Activated CD4-positive, alpha-beta T cell treated with anti-CD3 and anti-CD28 coated beads for 36 hours (primary cell): ENCODE data around the gene TRIM16. TPM values are rescaled to one million over a fixed set of nuclear protein-coding genes. Genes with fewer than 3 reads are reported as not detected.
"Not testable (repeated sequence)": the region's sequence is repeated elsewhere in the genome, so short reads cannot be mapped to it uniquely, and the experiment has no call there.

ENCODE experiments used
- ATAC-seq: fragments of 200-7000 bp; cut with Tn5 transposase; one replicate; pipeline ENCODE4 v1.10.0; 2021; ENCODE audit warnings: mild to moderate bottlenecking, moderate library complexity
- CTCF ChIA-PET: fragments of 350-600 bp; sonication (Branson Sonifier 250); formaldehyde crosslinking; loops from one replicate; lab custom pipeline; 2021; ENCODE audit warnings: antibody characterized with exemption; lab: Charles Lee
- POLR2A ChIA-PET: fragments of 350-600 bp; sonication (Branson Sonifier 250); formaldehyde crosslinking; loops from one replicate; lab custom pipeline; 2021; ENCODE audit warnings: antibody characterized with exemption, inconsistent platforms; lab: Charles Lee
- DNase-seq: peaks from one replicate; pipeline ENCODE4 v3.0.0-alpha.2; 2020
- H3K27ac Mint-ChIP-seq: one replicate; pipeline ENCODE4 v1.8.0; 2021; ENCODE audit warnings: mixed read lengths
- H3K27me3 Mint-ChIP-seq: one replicate; pipeline ENCODE4 v1.8.0; 2021; ENCODE audit warnings: mixed read lengths
- H3K36me3 Mint-ChIP-seq: one replicate; pipeline ENCODE4 v1.8.0; 2021; ENCODE audit warnings: low read depth, mixed read lengths
- H3K4me1 Mint-ChIP-seq: one replicate; pipeline ENCODE4 v1.8.0; 2021; ENCODE audit warnings: mixed read lengths
- H3K4me3 Mint-ChIP-seq: one replicate; pipeline ENCODE4 v1.8.0; 2021; ENCODE audit warnings: mild to moderate bottlenecking, moderate library complexity, mixed read lengths
- H3K9me3 Mint-ChIP-seq: one replicate; pipeline ENCODE4 v1.8.0; 2021; ENCODE audit warnings: low read depth, mixed read lengths
- intact Hi-C, 2 experiments: fragments of 100-400 bp; cut with DNase I in 1 of 2; cut with micrococcal nuclease in 1 of 2; formaldehyde crosslinking; loops; one replicate each; pipeline versions ENCODE4 v1.14.2 to v1.15.1; 2022 to 2024; cut with DNase I, micrococcal nuclease
- total RNA-seq, 2 experiments: library from RNA; stranded (reverse); gene quantifications; one replicate each; pipeline ENCODE4 v1.2.3, GENCODE V29; 2021

Gene TRIM16
- total RNA-seq, 2 experiments from 2014 or later, result 13.5 to 14.1 TPM

- ATAC-seq, H3K4me3 Mint-ChIP-seq, H3K27me3 Mint-ChIP-seq, DNase-seq, H3K27ac Mint-ChIP-seq, intact Hi-C loops, H3K36me3 Mint-ChIP-seq, POLR2A ChIA-PET, CTCF ChIA-PET, H3K9me3 Mint-ChIP-seq: not testable (repeated sequence)
- H3K4me1 Mint-ChIP-seq, result peaks cover 20% of the 10 kb centered on the region
These were observed 3.4 kb upstream of the TRIM16 start for GRCh38 chr17:15687494-15687893.

- intact Hi-C loops, result loop anchor here in 1 of 2 experiments (5.0 kb wide), 1 partner anchor 121 kb away; the partner anchor contains the start of gene TVP23C
- POLR2A ChIA-PET, H3K27me3 Mint-ChIP-seq, DNase-seq, H3K9me3 Mint-ChIP-seq, CTCF ChIA-PET: not testable (repeated sequence)
- peak overlapping the region; percentile 91 for H3K27ac Mint-ChIP-seq
- H3K4me1 Mint-ChIP-seq, result peaks cover 24% of the 10 kb centered on the region
- ATAC-seq, result peak; percentile 36
- H3K4me3 Mint-ChIP-seq, result peak overlapping the region; percentile 92
- peaks cover 16% of the 10 kb centered on the region for H3K36me3 Mint-ChIP-seq
These were observed 976 bp downstream of the TRIM16 start for GRCh38 chr17:15683135-15683534.

GRCh38 chr17:15675991-15676390, 8.1 kb downstream of the TRIM16 start:
- DNase-seq, POLR2A ChIA-PET, H3K4me1 Mint-ChIP-seq, H3K27ac Mint-ChIP-seq, H3K4me3 Mint-ChIP-seq, CTCF ChIA-PET, intact Hi-C loops, H3K27me3 Mint-ChIP-seq, ATAC-seq, H3K9me3 Mint-ChIP-seq: not testable (repeated sequence)
- H3K36me3 Mint-ChIP-seq, result peaks cover 31% of the 10 kb centered on the region

- H3K36me3 Mint-ChIP-seq, result peaks cover 28% of the 10 kb centered on the region
- CTCF ChIA-PET, H3K9me3 Mint-ChIP-seq, H3K27ac Mint-ChIP-seq, H3K4me3 Mint-ChIP-seq, POLR2A ChIA-PET, DNase-seq, intact Hi-C loops, ATAC-seq, H3K27me3 Mint-ChIP-seq, H3K4me1 Mint-ChIP-seq: not testable (repeated sequence)
These were observed 9.5 kb downstream of the TRIM16 start for GRCh38 chr17:15674640-15675039.

GRCh38 chr17:15669526-15669925, 14.6 kb downstream of the TRIM16 start:
- POLR2A ChIA-PET, H3K27me3 Mint-ChIP-seq, CTCF ChIA-PET, intact Hi-C loops, H3K9me3 Mint-ChIP-seq, H3K4me1 Mint-ChIP-seq, DNase-seq, ATAC-seq, H3K27ac Mint-ChIP-seq, H3K4me3 Mint-ChIP-seq: not testable (repeated sequence)
- peaks cover 17% of the 10 kb centered on the region for H3K36me3 Mint-ChIP-seq

GRCh38 chr17:15663691-15664090, 20.4 kb downstream of the TRIM16 start:
- ATAC-seq, result no peak
- ChIA-PET CTCF (no interaction called here), POLR2A (no interaction called here)
- Mint-ChIP-seq H3K36me3 (peaks cover 32% of the 10 kb centered on the region), H3K4me3 (no peak overlapping the region), H3K27ac (no peak overlapping the region), H3K9me3 (no peaks in the 10 kb centered on the region), H3K4me1 (no peaks in the 10 kb centered on the region), H3K27me3 (no peaks in the 10 kb centered on the region)
- no peak for DNase-seq
- intact Hi-C loops, result no loop called here

GRCh38 chr17:15663176-15663575, 20.9 kb downstream of the TRIM16 start:
- Mint-ChIP-seq H3K36me3 (peaks cover 29% of the 10 kb centered on the region), H3K27ac (no peak overlapping the region), H3K4me1 (no peaks in the 10 kb centered on the region), H3K9me3 (no peaks in the 10 kb centered on the region), H3K4me3 (no peak overlapping the region), H3K27me3 (no peaks in the 10 kb centered on the region)
- ATAC-seq, result no peak
- ChIA-PET POLR2A (no interaction called here), CTCF (no interaction called here)
- intact Hi-C loops, result no loop called here
- no peak for DNase-seq

- peaks cover 27% of the 10 kb centered on the region for H3K36me3 Mint-ChIP-seq
- no peaks in the 10 kb centered on the region for H3K9me3 Mint-ChIP-seq
- intact Hi-C loops, result no loop called here
- H3K27me3 Mint-ChIP-seq, result no peaks in the 10 kb centered on the region
- CTCF ChIA-PET, result no interaction called here
- H3K4me1 Mint-ChIP-seq, result no peaks in the 10 kb centered on the region
- POLR2A ChIA-PET, result no interaction called here
- no peak overlapping the region for H3K27ac Mint-ChIP-seq
- DNase-seq (no peak), ATAC-seq (no peak)
- no peak overlapping the region for H3K4me3 Mint-ChIP-seq
These were observed 21.4 kb downstream of the TRIM16 start for GRCh38 chr17:15662681-15663080.

- Mint-ChIP-seq H3K27ac (no peak overlapping the region), H3K4me3 (no peak overlapping the region), H3K27me3 (no peaks in the 10 kb centered on the region), H3K4me1 (no peaks in the 10 kb centered on the region), H3K36me3 (peaks cover 30% of the 10 kb centered on the region), H3K9me3 (no peaks in the 10 kb centered on the region)
- ATAC-seq (no peak), DNase-seq (no peak)
- ChIA-PET POLR2A (no interaction called here), CTCF (no interaction called here)
- intact Hi-C loops, result no loop called here
These were observed 24.0 kb downstream of the TRIM16 start for GRCh38 chr17:15660077-15660476.

GRCh38 chr17:15659663-15660062, 24.4 kb downstream of the TRIM16 start:
- ChIA-PET CTCF (no interaction called here), POLR2A (interaction anchor here (0.6 kb wide), 2 partner anchors 52 to 86 kb away, joined by 3 to 4 read pairs; no protein-coding TSS in a partner anchor)
- peaks cover 30% of the 10 kb centered on the region for H3K36me3 Mint-ChIP-seq
- intact Hi-C loops, result no loop called here
- no peak for ATAC-seq
- no peak overlapping the region for H3K4me3 Mint-ChIP-seq
- H3K27ac Mint-ChIP-seq, result no peak overlapping the region
- DNase-seq, result no peak
- H3K4me1 Mint-ChIP-seq, result no peaks in the 10 kb centered on the region
- no peaks in the 10 kb centered on the region for H3K9me3 Mint-ChIP-seq
- H3K27me3 Mint-ChIP-seq, result no peaks in the 10 kb centered on the region

GRCh38 chr17:15659236-15659635, 24.9 kb downstream of the TRIM16 start:
- peaks cover 27% of the 10 kb centered on the region for H3K36me3 Mint-ChIP-seq
- ATAC-seq (no peak), DNase-seq (no peak)
- no peaks in the 10 kb centered on the region for H3K9me3 Mint-ChIP-seq
- ChIA-PET POLR2A (interaction anchor here (0.6 kb wide), 2 partner anchors 53 to 86 kb away, joined by 3 to 4 read pairs; no protein-coding TSS in a partner anchor), CTCF (interaction anchor here (0.6 kb wide), 1 partner anchor 517 kb away, joined by 3 read pairs; no protein-coding TSS in a partner anchor)
- intact Hi-C loops, result no loop called here
- no peaks in the 10 kb centered on the region for H3K4me1 Mint-ChIP-seq
- H3K27me3 Mint-ChIP-seq, result no peaks in the 10 kb centered on the region
- no peak overlapping the region for H3K4me3 Mint-ChIP-seq
- no peak overlapping the region for H3K27ac Mint-ChIP-seq

- DNase-seq (no peak), ATAC-seq (no peak)
- POLR2A ChIA-PET, result no interaction called here
- Mint-ChIP-seq H3K27ac (no peak overlapping the region), H3K36me3 (peaks cover 18% of the 10 kb centered on the region), H3K4me1 (no peaks in the 10 kb centered on the region), H3K27me3 (no peaks in the 10 kb centered on the region), H3K9me3 (no peaks in the 10 kb centered on the region), H3K4me3 (no peak overlapping the region)
- CTCF ChIA-PET, result interaction anchor here (0.7 kb wide), 1 partner anchor 59 kb away, joined by 3 read pairs; no protein-coding TSS in a partner anchor
- intact Hi-C loops, result no loop called here
These were observed 25.8 kb downstream of the TRIM16 start for GRCh38 chr17:15658296-15658695.
